Measurements from ENCODE around the gene ANXA5.

GRCh38 chr4:121697564-121697963, 784 bp upstream of the ANXA5 start:
- no peak for TF ChIP-seq CTCF (IDR thresholded peaks at IDR 0.05; ENCODE audit: low read depth, low read length)
- no peak for TF ChIP-seq POLR2A (IDR thresholded peaks at IDR 0.05; ENCODE audit: extremely low read depth, insufficient read length)
- no peak for TF ChIP-seq MAX (IDR thresholded peaks at IDR 0.05; ENCODE audit: low read depth, low read length)

Data from NB4 (cell line).